ENCODE results near the gene PHLPP1.

- no peak for TF ChIP-seq EZH2phosphoT487 (IDR thresholded peaks at IDR 0.05; ENCODE audit: borderline replicate concordance, low read length)
- no peak for TF ChIP-seq CTCF (conservative IDR thresholded peaks at IDR 0.05; ENCODE audit: low read depth, low read length)
Measured at GRCh38 chr18:62829936-62830335, 114.6 kb downstream of the PHLPP1 start.

Measured in PC-3 (cell line).